Liver (tissue), 9 donors: ENCODE results near the gene BEGAIN. TPM values are rescaled to one million over a fixed set of nuclear protein-coding genes. Genes with fewer than 3 reads are reported as not detected.

Experiments
- DNase-seq: peaks from one replicate; pipeline ENCODE4 v3.0.0-alpha.2; 2017; ENCODE audit warnings: low spot score
- H3K27ac ChIP-seq, 2 donors: one replicate each; pipeline ENCODE4 v1.7.0; 2013; ENCODE audit warnings: inconsistent platforms in 2 of 2, low read length in 2 of 2, control low read depth in 1 of 2, low read depth in 1 of 2, mild to moderate bottlenecking in 1 of 2
- H3K27me3 ChIP-seq, 4 donors: one replicate each; pipeline versions ENCODE4 v1.6.1 to v1.7.0; 2013; ENCODE audit warnings: low read length in 3 of 4, inconsistent platforms in 1 of 4, mild to moderate bottlenecking in 1 of 4, moderate library complexity in 1 of 4; ENCODE audit not compliant: control insufficient read depth in 4 of 4, insufficient read depth in 4 of 4
- H3K36me3 ChIP-seq, 4 donors: one replicate each; pipeline versions ENCODE4 v1.6.1 to v1.7.0; 2013; ENCODE audit warnings: low read length in 3 of 4, mild to moderate bottlenecking in 3 of 4, low read depth in 1 of 4, moderate library complexity in 1 of 4; ENCODE audit not compliant: control insufficient read depth in 4 of 4, insufficient read depth in 3 of 4
- H3K4me1 ChIP-seq, 4 donors: one replicate each; pipeline versions ENCODE4 v1.6.1 to v1.7.0; 2013; ENCODE audit warnings: low read length in 3 of 4, mild to moderate bottlenecking in 3 of 4, moderate library complexity in 1 of 4; ENCODE audit not compliant: control insufficient read depth in 4 of 4, insufficient read depth in 4 of 4
- H3K4me3 ChIP-seq, 3 donors: one replicate each; pipeline versions ENCODE4 v1.6.1 to v1.7.0; 2013; ENCODE audit warnings: low read length in 3 of 3, control low read depth in 1 of 3, low read depth in 1 of 3, mild to moderate bottlenecking in 1 of 3
- H3K9ac ChIP-seq, 2 donors: one replicate each; pipeline ENCODE4 v1.7.0; 2013; ENCODE audit warnings: low read length in 2 of 2, mild to moderate bottlenecking in 2 of 2, moderate library complexity in 2 of 2, control low read depth in 1 of 2, low read depth in 1 of 2
- H3K9me3 ChIP-seq, 4 donors: one replicate each; pipeline versions ENCODE4 v1.6.1 to v1.7.0; 2013; ENCODE audit warnings: low read length in 3 of 4; ENCODE audit not compliant: control insufficient read depth in 4 of 4
- CTCF ChIP-seq: fragments of 150-350 bp; IDR thresholded peaks from 2 replicates; pipeline ENCODE4 v1.5.1; 2017; ENCODE audit warnings: improper control_type of control experiment, low read depth, low read length; ENCODE audit not compliant: missing input control
- FOXA1 ChIP-seq: IDR thresholded peaks from 2 replicates; pipeline ENCODE4 v1.6.1; 2016; ENCODE audit warnings: antibody characterized with exemption
- FOXA2 ChIP-seq: IDR thresholded peaks from 2 replicates; pipeline ENCODE4 v1.6.1; 2016; ENCODE audit warnings: antibody characterized with exemption
- HNF4G ChIP-seq: IDR thresholded peaks from 2 replicates; pipeline ENCODE4 v1.6.1; 2016; ENCODE audit warnings: antibody characterized with exemption
- JUND ChIP-seq, 2 donors: IDR thresholded peaks; 2 replicates each; pipeline ENCODE4 v1.6.1; 2016; ENCODE audit warnings: antibody characterized with exemption in 2 of 2
- MAX ChIP-seq: IDR thresholded peaks from 2 replicates; pipeline ENCODE4 v1.6.1; 2016; ENCODE audit warnings: antibody characterized with exemption
- NR2F2 ChIP-seq: IDR thresholded peaks from 2 replicates; pipeline ENCODE4 v1.6.1; 2016; ENCODE audit warnings: antibody characterized with exemption
- RAD21 ChIP-seq, 2 donors: IDR thresholded peaks; 2 replicates each; pipeline ENCODE4 v1.6.1; 2016; ENCODE audit warnings: antibody characterized with exemption in 2 of 2, mild to moderate bottlenecking in 2 of 2
- RXRA ChIP-seq, 2 donors: IDR thresholded peaks; 2 replicates each; pipeline ENCODE4 v1.6.1; 2017 to 2018; ENCODE audit warnings: antibody characterized with exemption in 2 of 2, mild to moderate bottlenecking in 1 of 2
- SP1 ChIP-seq: IDR thresholded peaks from 2 replicates; pipeline ENCODE4 v1.6.1; 2018; ENCODE audit warnings: antibody characterized with exemption, mild to moderate bottlenecking
- TAF1 ChIP-seq: conservative IDR thresholded peaks from 2 replicates; pipeline ENCODE4 v1.6.1; 2016; ENCODE audit warnings: antibody characterized with exemption, mild to moderate bottlenecking
- YY1 ChIP-seq: IDR thresholded peaks from 2 replicates; pipeline ENCODE4 v1.6.1; 2016; ENCODE audit warnings: antibody characterized with exemption, mild to moderate bottlenecking
- WGBS: extraction: QIAGEN DNeasy Blood & Tissue Kit; methylation state at CpG from one replicate; pipeline ENCODE4 v1.1.7; 2013; 5-methylcytosine and 5-hydroxymethylcytosine counted together
- polyA plus RNA-seq, 2 donors: library from polyadenylated mRNA; stranded (reverse) in 1 of 2; unstranded in 1 of 2; fragments of 200-250 nt in 1 of 2; fragments of >200 nt in 1 of 2; fragmentation: Nextera tagmentation in 1 of 2; extraction: Ambion mirVana in 1 of 2; gene quantifications; one replicate each; pipeline versions ENCODE4 v1.2.1 to v1.2.3, GENCODE V29; 2013 to 2015
- total RNA-seq, 2 donors: library from RNA; depleted of rRNA; stranded (reverse); fragments of >200 nt; gene quantifications; one replicate each; pipeline ENCODE4 v1.2.3, GENCODE V29; 2014
- TF ChIP-seq, protein P1 (sequence below): IDR thresholded peaks from 2 replicates; pipeline ENCODE4 v1.6.1; 2016; ENCODE audit warnings: antibody characterized with exemption, mild to moderate bottlenecking
- TF ChIP-seq, protein P2 (sequence below): IDR thresholded peaks from 2 replicates; pipeline ENCODE4 v1.6.1; 2016; ENCODE audit warnings: antibody characterized with exemption
- TF ChIP-seq, protein P3 (sequence below): IDR thresholded peaks from 2 replicates; pipeline ENCODE4 v1.6.1; 2016; ENCODE audit warnings: antibody characterized with exemption
- donor health status: healthy.
- donor health status: healthy.
- donor health status: healthy.
- donor health status: healthy.
- donor health status: healthy.

BEGAIN gene
- total and polyA plus RNA-seq, 4 donors = 0.11 to 1.9 (median 0.29) TPM

DNA sequence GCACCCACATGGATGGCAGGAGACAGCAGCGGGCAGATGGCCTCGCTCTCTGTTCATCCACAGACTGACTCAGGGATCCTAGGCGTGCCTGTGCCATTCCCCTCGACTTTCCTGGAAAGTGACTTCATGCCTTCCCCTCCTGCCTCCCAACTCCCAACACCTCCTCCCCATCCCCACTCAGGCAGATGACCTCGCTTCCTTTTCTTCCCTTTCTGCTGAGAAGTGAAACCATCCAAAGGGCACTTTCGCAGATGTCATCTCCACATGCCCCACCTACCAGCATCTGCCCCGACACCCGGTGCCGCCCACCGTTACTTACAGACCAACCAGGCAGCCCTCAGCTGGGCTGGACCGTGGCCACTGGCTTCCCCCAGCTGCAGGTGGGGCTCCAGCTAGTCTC lies 29.6 kb downstream of the BEGAIN start (continued):
- TF ChIP-seq, protein P1, sequence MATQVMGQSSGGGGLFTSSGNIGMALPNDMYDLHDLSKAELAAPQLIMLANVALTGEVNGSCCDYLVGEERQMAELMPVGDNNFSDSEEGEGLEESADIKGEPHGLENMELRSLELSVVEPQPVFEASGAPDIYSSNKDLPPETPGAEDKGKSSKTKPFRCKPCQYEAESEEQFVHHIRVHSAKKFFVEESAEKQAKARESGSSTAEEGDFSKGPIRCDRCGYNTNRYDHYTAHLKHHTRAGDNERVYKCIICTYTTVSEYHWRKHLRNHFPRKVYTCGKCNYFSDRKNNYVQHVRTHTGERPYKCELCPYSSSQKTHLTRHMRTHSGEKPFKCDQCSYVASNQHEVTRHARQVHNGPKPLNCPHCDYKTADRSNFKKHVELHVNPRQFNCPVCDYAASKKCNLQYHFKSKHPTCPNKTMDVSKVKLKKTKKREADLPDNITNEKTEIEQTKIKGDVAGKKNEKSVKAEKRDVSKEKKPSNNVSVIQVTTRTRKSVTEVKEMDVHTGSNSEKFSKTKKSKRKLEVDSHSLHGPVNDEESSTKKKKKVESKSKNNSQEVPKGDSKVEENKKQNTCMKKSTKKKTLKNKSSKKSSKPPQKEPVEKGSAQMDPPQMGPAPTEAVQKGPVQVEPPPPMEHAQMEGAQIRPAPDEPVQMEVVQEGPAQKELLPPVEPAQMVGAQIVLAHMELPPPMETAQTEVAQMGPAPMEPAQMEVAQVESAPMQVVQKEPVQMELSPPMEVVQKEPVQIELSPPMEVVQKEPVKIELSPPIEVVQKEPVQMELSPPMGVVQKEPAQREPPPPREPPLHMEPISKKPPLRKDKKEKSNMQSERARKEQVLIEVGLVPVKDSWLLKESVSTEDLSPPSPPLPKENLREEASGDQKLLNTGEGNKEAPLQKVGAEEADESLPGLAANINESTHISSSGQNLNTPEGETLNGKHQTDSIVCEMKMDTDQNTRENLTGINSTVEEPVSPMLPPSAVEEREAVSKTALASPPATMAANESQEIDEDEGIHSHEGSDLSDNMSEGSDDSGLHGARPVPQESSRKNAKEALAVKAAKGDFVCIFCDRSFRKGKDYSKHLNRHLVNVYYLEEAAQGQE = no peak
- TF ChIP-seq HNF4G (no peak), NR2F2 (no peak), SP1 (no peak)

DNA sequence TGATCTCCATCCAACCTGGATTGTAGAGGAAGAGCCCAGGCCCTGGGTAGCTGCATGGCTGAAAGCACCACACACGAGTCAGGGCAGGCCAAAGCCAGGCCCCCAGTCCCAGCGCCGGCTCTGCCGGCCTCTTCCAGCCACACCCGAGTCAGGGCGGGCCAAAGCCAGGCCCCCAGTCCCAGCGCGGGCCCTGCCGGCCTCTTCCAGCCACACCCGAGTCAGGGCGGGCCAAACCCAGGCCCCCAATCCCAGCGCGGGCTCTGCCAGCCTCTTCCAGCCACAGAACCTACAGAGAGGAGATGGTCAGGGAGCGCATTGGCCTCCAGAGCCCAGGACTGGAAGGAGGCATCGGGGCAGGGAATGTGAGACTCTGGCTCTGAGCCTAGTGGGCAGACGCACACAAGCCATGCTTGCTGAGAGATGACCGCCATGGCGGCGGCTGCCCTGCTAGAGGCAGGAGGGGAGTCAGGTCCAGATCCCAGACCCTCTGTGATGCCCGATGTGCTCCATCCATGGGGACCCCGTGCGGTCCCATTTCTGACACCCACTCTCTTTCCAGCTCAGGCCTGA lies 30.2 kb downstream of the BEGAIN start:
- no peaks in the 10 kb centered on the region for H3K4me1 ChIP-seq
- no peak overlapping the region for H3K9ac ChIP-seq
- H3K4me3 ChIP-seq = no peak overlapping the region
- no peaks in the 10 kb centered on the region for H3K36me3 ChIP-seq
- H3K27ac ChIP-seq = no peak overlapping the region
- no peak for TF ChIP-seq RXRA (IDR thresholded peaks at IDR 0.05)
- TF ChIP-seq TAF1 = no peak
- no peak for TF ChIP-seq CTCF
- TF ChIP-seq FOXA2 = no peak
- TF ChIP-seq, protein P2, sequence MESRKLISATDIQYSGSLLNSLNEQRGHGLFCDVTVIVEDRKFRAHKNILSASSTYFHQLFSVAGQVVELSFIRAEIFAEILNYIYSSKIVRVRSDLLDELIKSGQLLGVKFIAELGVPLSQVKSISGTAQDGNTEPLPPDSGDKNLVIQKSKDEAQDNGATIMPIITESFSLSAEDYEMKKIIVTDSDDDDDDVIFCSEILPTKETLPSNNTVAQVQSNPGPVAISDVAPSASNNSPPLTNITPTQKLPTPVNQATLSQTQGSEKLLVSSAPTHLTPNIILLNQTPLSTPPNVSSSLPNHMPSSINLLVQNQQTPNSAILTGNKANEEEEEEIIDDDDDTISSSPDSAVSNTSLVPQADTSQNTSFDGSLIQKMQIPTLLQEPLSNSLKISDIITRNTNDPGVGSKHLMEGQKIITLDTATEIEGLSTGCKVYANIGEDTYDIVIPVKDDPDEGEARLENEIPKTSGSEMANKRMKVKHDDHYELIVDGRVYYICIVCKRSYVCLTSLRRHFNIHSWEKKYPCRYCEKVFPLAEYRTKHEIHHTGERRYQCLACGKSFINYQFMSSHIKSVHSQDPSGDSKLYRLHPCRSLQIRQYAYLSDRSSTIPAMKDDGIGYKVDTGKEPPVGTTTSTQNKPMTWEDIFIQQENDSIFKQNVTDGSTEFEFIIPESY = no peak
- TF ChIP-seq FOXA1 = no peak
- TF ChIP-seq SP1 = no peak
- TF ChIP-seq MAX = no peak
- TF ChIP-seq, protein P3, sequence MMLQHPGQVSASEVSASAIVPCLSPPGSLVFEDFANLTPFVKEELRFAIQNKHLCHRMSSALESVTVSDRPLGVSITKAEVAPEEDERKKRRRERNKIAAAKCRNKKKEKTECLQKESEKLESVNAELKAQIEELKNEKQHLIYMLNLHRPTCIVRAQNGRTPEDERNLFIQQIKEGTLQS = no peak
- TF ChIP-seq NR2F2 = no peak
- no peak for TF ChIP-seq JUND (IDR thresholded peaks at IDR 0.05)
- TF ChIP-seq HNF4G = no peak
- no peak for TF ChIP-seq YY1
- no peak for TF ChIP-seq RAD21 (IDR thresholded peaks at IDR 0.05)
- WGBS = 68% methylated on average over 22 of the region's 22 CpGs
- DNase-seq = no peak
- peaks cover 0 to 3% (median 0%) of the 10 kb centered on the region in 4 donors for H3K27me3 ChIP-seq
- no peaks in the 10 kb centered on the region for H3K9me3 ChIP-seq
